D721Med (cell line): ENCODE data around the gene FOXL3.
A peak's percentile ranks its signal among the peaks of the same experiment; 100 is the strongest.
"Not testable (repeated sequence)": the region's sequence is repeated elsewhere in the genome, so short reads cannot be mapped to it uniquely, and the experiment has no call there.

Experiments used
- DNase-seq: peaks from one replicate; pipeline ENCODE4 v3.0.0; 2011; ENCODE audit warnings: low spot score; ENCODE audit not compliant: insufficient read length
- FAIRE-seq: peaks from 2 replicates; lab custom pipeline; 2011; peaks lifted over from hg19 to GRCh38; lab: Jason Lieb, UNC
- TF ChIP-seq, protein P1 (sequence below): IDR thresholded peaks from 2 replicates; pipeline ENCODE4 v1.5.1; 2012; ENCODE audit warnings: mild to moderate bottlenecking, control low read depth; ENCODE audit not compliant: insufficient read depth; ENCODE audit errors: missing control alignments

FOXL3 gene

DNA sequence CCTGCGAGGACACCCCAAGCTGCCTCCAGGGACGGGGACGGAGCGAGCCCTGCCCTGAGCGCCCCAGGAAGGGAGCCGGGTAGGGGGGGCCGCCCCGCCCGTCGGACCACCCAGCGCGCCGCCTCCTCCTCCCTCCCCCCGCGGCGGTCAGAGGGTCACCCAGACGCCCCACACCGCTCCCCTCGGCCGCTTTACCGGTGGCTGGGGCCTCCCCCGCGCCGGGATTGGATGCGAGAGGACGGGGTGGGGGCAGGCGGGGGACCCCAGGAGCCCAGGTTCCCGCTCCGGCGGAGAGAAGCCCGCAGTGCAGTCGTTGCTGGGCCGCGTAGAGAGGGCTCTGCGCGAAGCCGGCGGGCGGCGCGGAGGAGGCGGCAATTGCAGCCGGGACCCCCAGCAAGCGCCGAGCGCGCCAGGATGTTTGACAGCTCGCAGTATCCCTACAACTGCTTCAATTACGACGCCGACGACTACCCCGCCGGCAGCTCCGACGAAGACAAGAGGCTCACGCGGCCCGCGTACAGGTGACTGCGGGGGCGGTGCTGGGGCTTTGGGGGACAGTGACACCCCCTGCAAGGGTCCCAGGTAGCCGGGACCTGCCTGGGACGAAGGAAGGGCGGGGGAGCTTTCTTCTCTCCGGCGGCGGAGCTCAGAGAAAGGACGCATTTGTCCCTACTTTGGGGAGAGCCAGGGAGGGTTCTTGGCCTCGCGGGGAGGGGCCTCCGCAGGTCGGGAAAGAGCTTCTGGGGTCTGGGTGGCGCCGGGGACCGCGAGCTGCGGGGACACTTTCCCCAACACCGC, at the start of gene FOXL3:
Gene FOXL3 (plus strand): TSS at position 415 of the 798 bp plus-strand sequence. CDS start 0 bp downstream, at position 415.
- FAIRE-seq = no peak
- TF ChIP-seq, protein P1, sequence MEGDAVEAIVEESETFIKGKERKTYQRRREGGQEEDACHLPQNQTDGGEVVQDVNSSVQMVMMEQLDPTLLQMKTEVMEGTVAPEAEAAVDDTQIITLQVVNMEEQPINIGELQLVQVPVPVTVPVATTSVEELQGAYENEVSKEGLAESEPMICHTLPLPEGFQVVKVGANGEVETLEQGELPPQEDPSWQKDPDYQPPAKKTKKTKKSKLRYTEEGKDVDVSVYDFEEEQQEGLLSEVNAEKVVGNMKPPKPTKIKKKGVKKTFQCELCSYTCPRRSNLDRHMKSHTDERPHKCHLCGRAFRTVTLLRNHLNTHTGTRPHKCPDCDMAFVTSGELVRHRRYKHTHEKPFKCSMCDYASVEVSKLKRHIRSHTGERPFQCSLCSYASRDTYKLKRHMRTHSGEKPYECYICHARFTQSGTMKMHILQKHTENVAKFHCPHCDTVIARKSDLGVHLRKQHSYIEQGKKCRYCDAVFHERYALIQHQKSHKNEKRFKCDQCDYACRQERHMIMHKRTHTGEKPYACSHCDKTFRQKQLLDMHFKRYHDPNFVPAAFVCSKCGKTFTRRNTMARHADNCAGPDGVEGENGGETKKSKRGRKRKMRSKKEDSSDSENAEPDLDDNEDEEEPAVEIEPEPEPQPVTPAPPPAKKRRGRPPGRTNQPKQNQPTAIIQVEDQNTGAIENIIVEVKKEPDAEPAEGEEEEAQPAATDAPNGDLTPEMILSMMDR = no peak
- no peak for DNase-seq

DNA sequence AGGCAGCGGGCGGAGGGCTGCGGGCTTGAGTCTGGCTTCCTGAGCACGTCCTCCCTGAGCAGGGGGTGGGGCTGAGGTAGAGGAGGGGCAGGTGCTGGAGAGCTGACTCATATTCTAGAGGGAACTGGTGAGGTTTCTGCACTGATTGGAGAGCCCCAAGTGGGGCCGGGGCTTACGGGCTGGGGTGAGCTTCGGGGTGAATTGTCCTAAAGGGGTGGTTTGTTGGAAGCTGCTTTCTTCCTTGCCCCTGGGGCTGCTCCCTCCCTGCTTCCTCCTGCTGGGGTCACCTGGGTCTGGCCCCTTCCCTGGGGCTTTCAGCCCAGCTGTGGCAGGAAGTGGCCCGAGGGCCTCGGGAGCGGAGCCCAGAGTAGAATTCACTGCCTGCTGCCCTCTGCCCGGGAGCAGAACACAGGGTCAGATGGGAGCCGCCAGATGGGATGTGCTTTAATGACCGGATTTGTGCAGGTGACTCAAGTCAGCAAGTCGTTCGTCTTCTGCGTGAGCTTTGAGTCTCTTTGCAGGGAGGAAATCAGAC, 49.0 kb upstream of the FOXL3 start:
- DNase-seq = peak; percentile 94
- FAIRE-seq = no peak
- TF ChIP-seq, protein P1 = no peak

DNA sequence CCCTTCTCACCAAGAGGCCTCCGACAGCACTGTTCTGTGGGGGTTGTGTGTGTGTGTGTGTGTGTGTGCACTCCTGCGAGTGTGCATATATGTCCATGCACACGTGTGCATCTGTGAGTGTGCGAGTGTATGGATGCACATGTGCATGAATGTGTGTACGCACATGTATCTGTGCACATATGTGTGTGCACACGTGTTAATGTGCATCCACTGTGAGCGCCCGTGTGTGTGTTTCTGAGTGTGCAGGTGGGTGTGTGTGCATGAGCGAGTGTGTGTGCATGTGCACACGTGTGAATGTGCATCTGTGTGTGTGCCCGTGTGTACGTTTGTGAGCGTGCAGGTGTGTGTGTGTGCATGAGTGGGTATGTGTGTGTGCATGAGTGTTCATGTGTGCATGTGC, 48.5 kb upstream of the FOXL3 start:
- TF ChIP-seq, protein P1 = no peak
- FAIRE-seq = no peak
- no peak for DNase-seq

DNA sequence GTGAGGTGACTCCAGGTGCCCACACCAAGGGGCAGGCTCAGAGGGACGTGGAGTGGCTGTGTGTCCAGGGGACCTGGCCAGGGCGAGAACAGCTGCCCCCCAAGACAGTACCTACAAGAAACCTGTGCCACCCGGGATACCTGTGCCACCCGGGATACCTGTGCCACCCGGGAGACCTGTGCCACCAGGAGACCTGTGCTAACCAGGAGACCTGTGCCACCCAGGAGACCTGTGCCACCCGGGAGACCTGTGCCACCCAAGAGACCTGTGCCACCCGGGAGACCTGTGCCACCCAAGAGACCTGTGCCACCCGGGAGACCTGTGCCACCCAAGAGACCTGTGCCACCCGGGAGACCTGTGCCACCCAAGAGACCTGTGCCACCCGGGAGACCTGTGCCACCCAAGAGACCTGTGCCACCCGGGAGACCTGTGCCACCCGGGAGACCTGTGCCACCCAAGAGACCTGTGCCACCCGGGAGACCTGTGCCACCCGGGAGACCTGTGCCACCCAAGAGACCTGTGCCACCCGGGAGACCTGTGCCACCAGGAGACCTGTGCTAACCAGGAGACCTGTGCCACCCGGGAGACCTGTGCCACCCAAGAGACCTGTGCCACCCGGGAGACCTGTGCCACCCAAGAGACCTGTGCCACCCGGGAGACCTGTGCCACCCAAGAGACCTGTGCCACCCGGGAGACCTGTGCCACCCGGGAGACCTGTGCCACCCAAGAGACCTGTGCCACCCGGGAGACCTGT, 47.0 kb upstream of the FOXL3 start:
- DNase-seq, FAIRE-seq: not testable (repeated sequence)

DNA sequence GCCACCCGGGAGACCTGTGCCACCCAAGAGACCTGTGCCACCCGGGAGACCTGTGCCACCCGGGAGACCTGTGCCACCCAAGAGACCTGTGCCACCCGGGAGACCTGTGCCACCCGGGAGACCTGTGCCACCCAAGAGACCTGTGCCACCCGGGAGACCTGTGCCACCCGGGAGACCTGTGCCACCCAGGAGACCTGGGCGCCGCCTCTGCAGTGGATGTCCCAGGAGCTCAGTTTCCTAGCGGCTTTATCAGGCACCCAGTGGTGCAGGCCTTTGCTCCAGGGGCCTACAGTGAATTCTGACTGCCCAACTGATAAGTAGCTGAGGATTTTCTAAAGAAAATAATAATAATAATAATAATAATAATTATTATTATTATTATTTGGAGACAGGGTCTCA, 46.4 kb upstream of the FOXL3 start:
- FAIRE-seq = not testable (repeated sequence)

DNA sequence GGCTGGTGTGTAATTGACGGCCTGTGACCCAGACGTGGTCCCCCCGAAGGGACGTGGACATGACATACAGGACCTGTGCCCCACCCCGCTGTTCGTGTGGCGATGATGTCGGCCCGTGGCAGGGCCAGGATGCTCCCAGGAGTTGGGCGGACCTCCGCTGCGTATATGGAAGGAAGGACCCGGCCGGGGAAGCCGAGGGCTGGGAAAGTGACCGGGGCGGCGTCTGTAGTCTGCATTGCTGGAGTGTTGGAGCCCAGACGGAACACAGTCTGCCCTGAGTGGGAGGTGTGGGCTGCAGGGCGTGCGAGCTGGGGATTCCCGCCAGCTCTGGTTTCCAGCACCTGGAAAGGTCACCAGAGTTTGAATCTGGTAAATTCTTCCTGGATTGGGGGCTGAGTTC, 45.0 kb upstream of the FOXL3 start:
- DNase-seq = no peak
- no peak for FAIRE-seq
- TF ChIP-seq, protein P1 = no peak

More for the DNA sequence above, 46.4 kb upstream of the FOXL3 start:
- not testable (repeated sequence) for DNase-seq

DNA sequence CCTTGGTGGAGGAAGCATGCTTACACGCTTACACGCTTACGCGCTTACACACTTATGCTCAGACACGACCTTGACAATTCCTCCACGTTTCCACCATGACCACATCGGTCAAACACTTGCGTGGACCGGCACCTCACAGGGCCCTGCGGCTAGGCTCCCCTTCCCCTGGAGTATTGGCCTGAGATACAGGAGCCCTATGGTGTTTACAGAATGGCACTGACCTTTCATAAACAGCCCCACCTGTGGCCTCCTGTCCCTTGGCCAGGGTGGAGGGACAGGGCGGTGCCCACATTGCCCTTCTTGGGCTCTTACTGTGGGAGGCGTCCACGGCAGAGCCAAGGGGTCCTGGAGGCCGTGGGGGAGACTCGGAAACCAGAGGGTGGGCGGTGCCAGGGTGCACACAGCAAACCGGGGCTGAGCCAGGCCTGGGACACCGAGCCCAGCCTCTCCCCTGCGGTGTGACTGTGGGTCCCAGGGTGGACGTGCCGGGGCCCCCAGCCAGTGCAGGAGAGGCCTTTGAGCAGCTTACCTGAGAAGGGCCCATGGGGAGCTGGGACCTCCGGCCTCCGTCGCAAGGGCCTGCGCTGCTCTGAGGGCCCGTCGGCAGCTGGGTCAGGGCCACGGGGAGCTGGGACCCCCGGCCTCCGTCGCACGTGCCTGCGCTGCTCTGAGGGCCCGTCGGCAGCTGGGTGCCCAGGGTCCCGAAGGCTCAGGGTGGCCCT, 44.2 kb upstream of the FOXL3 start:
- FAIRE-seq (no peak), DNase-seq (no peak)
- TF ChIP-seq, protein P1 = no peak
